Endothelial cell (in vitro differentiated cells): Measurements from ENCODE around the gene PHF21A. TPM values are rescaled to one million over a fixed set of nuclear protein-coding genes. Genes with fewer than 3 reads are reported as not detected.

Experiments used
- DNase-seq: peaks from one replicate; pipeline ENCODE4 v3.0.0; 2021; ENCODE audit warnings: low spot score
- H3K27ac Mint-ChIP-seq: one replicate; pipeline ENCODE4 v1.8.0; 2021; ENCODE audit warnings: mixed read lengths, inconsistent platforms; ENCODE audit not compliant: unreplicated experiment
- H3K27me3 Mint-ChIP-seq: one replicate; pipeline ENCODE4 v1.8.0; 2021; ENCODE audit warnings: mild to moderate bottlenecking, moderate library complexity, mixed read lengths, inconsistent platforms; ENCODE audit not compliant: unreplicated experiment
- H3K36me3 Mint-ChIP-seq: one replicate; pipeline ENCODE4 v1.8.0; 2021; ENCODE audit warnings: mild to moderate bottlenecking, low read depth, mixed read lengths, inconsistent platforms; ENCODE audit not compliant: unreplicated experiment
- H3K4me1 Mint-ChIP-seq: one replicate; pipeline ENCODE4 v1.8.0; 2021; ENCODE audit warnings: mild to moderate bottlenecking, mixed read lengths, inconsistent platforms; ENCODE audit not compliant: unreplicated experiment
- H3K4me3 Mint-ChIP-seq: one replicate; pipeline ENCODE4 v1.8.0; 2021; ENCODE audit warnings: mild to moderate bottlenecking, mixed read lengths, inconsistent platforms; ENCODE audit not compliant: unreplicated experiment
- H3K9me3 Mint-ChIP-seq: one replicate; pipeline ENCODE4 v1.8.0; 2021; ENCODE audit warnings: mixed read lengths, inconsistent platforms; ENCODE audit not compliant: unreplicated experiment
- total RNA-seq: library from RNA; stranded (reverse); fragmentation: NEBNext Ultra II Directional; extraction: Animal tissue kit (Norgen Biotek cat#: 25700); gene quantifications from one replicate; pipeline ENCODE4 v1.2.1, GENCODE V29; 2021; ENCODE audit not compliant: unreplicated experiment
- TF ChIP-seq, protein P1 (sequence below): fragments of 200-600 bp; sonication (generic); IDR thresholded peaks from one replicate; pipeline ENCODE4 v1.5.0; 2021; ENCODE audit warnings: antibody characterized with exemption; ENCODE audit not compliant: unreplicated experiment

The PHF21A gene
- total RNA-seq, 1 donor from 2014 or later = 52.8 TPM

DNA sequence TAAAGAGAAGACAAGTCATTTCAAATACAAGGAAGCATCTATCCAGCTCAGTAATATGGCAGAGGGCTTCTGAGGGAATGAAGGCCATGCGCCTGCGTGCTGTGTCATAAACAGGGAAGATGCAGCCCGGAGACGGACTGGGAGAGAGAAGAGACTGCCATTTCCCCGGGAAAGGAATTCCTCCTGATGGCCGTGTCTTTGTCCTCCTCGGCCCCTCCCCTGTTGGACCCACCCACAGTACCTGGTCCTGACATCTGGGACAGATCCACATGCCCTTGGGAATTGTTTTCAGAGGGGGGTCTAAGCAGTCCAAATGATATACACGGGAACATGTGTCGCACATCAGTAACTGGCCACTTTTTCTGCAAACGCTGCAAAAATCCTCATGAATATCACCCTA, 183.3 kb downstream of the PHF21A start:
- TF ChIP-seq, protein P1, sequence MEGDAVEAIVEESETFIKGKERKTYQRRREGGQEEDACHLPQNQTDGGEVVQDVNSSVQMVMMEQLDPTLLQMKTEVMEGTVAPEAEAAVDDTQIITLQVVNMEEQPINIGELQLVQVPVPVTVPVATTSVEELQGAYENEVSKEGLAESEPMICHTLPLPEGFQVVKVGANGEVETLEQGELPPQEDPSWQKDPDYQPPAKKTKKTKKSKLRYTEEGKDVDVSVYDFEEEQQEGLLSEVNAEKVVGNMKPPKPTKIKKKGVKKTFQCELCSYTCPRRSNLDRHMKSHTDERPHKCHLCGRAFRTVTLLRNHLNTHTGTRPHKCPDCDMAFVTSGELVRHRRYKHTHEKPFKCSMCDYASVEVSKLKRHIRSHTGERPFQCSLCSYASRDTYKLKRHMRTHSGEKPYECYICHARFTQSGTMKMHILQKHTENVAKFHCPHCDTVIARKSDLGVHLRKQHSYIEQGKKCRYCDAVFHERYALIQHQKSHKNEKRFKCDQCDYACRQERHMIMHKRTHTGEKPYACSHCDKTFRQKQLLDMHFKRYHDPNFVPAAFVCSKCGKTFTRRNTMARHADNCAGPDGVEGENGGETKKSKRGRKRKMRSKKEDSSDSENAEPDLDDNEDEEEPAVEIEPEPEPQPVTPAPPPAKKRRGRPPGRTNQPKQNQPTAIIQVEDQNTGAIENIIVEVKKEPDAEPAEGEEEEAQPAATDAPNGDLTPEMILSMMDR = no peak
- no peak for DNase-seq
- H3K36me3 Mint-ChIP-seq = peaks cover 5% of the 10 kb centered on the region
- no peak overlapping the region for H3K4me3 Mint-ChIP-seq
- H3K9me3 Mint-ChIP-seq = no peaks in the 10 kb centered on the region
- H3K27ac Mint-ChIP-seq = no peak overlapping the region
- no peaks in the 10 kb centered on the region for H3K27me3 Mint-ChIP-seq
- no peaks in the 10 kb centered on the region for H3K4me1 Mint-ChIP-seq

- peaks cover 13% of the 10 kb centered on the region for H3K36me3 Mint-ChIP-seq
Observed at GRCh38 chr11:45936511-45937054, 184.7 kb downstream of the PHF21A start.

DNA sequence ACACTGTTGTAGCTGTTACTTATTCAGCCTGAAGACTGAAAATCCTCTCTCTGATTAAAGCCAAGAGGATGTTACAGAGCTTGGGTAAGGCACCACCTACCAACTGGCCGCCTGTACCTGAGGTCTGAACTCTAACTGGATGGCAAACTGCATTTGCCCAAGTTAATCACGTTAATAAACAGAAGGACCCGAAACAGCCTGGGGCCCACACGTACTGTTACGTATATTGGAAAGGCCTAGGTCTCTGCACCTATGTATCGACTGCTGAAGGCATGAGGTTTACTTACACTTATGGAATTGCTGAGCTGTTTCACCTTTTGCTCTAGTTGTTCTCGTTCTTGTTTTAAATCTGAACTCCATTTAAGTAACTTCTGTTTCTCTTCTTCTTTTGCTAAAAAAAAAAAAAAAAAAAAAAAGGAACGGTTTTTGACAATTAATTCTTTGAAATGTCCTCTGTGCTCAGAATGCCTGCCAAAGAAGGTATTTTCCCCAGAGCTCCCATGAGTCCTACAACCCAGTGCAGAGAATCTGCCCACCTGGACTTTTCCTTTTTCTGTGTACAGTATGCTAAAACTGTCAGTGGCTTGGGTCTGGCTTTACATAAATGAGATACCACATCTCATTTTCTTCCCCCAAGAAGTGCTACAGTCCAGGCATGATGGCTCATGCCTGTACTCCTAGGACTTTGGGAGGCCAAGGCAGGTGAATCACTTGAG, 185.7 kb downstream of the PHF21A start:
- H3K27ac Mint-ChIP-seq = no peak overlapping the region

More at GRCh38 chr11:45936511-45937054, 184.7 kb downstream of the PHF21A start:
- DNase-seq = no peak
- Mint-ChIP-seq H3K4me3 (peak overlapping the region; percentile 23), H3K27me3 (peaks cover 1% of the 10 kb centered on the region), H3K9me3 (no peaks in the 10 kb centered on the region), H3K4me1 (no peaks in the 10 kb centered on the region), H3K27ac (no peak overlapping the region)
- TF ChIP-seq, protein P1 = no peak

GRCh38 chr11:45934580-45935318, 186.5 kb downstream of the PHF21A start:
- Mint-ChIP-seq H3K27me3 (peaks cover 7% of the 10 kb centered on the region), H3K4me1 (no peaks in the 10 kb centered on the region), H3K27ac (no peak overlapping the region), H3K9me3 (no peaks in the 10 kb centered on the region), H3K4me3 (no peak overlapping the region), H3K36me3 (peaks cover 19% of the 10 kb centered on the region)
- no peak for DNase-seq
- TF ChIP-seq, protein P1 = no peak

More for the DNA sequence above, 185.7 kb downstream of the PHF21A start:
- DNase-seq = no peak
- Mint-ChIP-seq H3K4me1 (no peaks in the 10 kb centered on the region), H3K4me3 (no peak overlapping the region), H3K9me3 (no peaks in the 10 kb centered on the region), H3K36me3 (peaks cover 15% of the 10 kb centered on the region), H3K27me3 (peaks cover 5% of the 10 kb centered on the region)
- TF ChIP-seq, protein P1 = no peak
